ENCODE data around the gene C16orf96. TPM values are rescaled to one million over a fixed set of nuclear protein-coding genes. Genes with fewer than 3 reads are reported as not detected.

C16orf96 gene
- total and polyA plus RNA-seq, 2 of the 13 experiments (the other 11 are each of a cell fraction or from before 2014, with no cell fraction given), result 0.03 TPM; not detected in 1

DNA sequence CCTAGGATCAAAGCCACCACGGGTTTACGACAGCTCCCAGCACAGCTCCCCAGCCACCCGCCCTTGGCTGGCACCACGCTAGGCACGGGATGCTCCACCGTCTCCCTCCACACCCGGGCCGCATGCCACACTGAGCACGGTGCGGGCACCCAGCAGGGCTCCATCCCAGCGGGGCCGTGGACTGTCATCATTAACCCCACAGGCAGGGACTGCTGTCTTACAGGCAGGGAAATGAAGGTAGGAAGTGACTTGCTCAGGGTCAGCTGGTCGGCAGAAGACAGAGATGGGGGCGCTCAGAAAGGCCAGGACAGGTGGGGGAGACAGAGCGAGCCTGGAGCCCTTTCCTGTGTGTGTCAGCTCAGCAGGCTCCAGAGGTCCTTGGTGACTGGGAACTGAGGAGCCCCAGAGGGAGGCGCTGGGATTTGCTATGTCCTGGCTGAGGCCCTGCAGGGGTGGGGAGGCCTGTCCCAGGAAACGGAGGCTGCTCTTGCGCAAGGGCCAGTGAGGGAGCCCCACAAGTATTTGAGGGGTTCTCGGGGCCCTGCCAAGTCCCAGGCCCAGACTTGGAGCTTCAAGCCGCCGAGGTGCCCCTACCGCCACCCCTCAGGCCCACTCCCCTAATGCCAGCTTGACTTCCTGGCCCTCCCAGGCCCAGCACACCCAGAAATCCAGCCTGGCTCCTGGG is 55.3 kb downstream of the C16orf96 start:
- CTCF ChIA-PET (ENCODE audit: low intra/inter-chr PET ratio, low total read pairs), result no interaction called here
- Histone ChIP-seq H3K27ac (ENCODE audit: extremely low read length, insufficient read depth, low read length) (no peak overlapping the region), H2AFZ (ENCODE audit: low read length) (no peak overlapping the region), H3K79me2 (ENCODE audit: insufficient read depth, low read length) (peaks cover 38% of the 10 kb centered on the region), H4K20me1 (ENCODE audit: insufficient read depth, low read length) (peaks cover 31% of the 10 kb centered on the region; the same call in 1 of the 2 replicates), H3K4me2 (ENCODE audit: low read depth, low read length) (no peak overlapping the region), H3K27me3 (ENCODE audit: control insufficient read depth in 1 of 2, insufficient read depth in 2 of 2, low read length in 2 of 2) (no peaks in the 10 kb centered on the region; a peak in 1 of 5 replicates), H3K9me3 (ENCODE audit: low read length) (no peaks in the 10 kb centered on the region), H3K36me3 (replicated peaks in 1 of 2; ENCODE audit: control insufficient read depth in 1 of 2, insufficient read depth in 2 of 2, low read length in 2 of 2) (peaks cover 8 to 31% of the 10 kb centered on the region in 2 experiments; a peak in 3 of 5 replicates), H3K4me1 (ENCODE audit: insufficient read depth, low read length) (peaks cover 40% of the 10 kb centered on the region), H3K9ac (ENCODE audit: insufficient read depth, low read depth, low read length) (no peak overlapping the region), H3K4me3 (replicated peaks in 1 of 3; ENCODE audit: insufficient read depth in 1 of 3, low read depth in 2 of 3, low read length in 3 of 3) (no peak overlapping the region)
- 96% methylated on average over 7 of the region's 22 CpGs for WGBS (ENCODE audit: low lambda C conversion rate)
- ATAC-seq (no peak), FAIRE-seq (no peak), DNase-seq (ENCODE audit: low spot score) (no peak)
- intact Hi-C loops (cut with micrococcal nuclease; ENCODE audit: unreplicated experiment) (loop anchor here (10.0 kb wide), 1 partner anchor 343 kb away; the partner anchor contains the start of gene SEC14L5), in situ Hi-C loops (cut with HindIII; ENCODE audit: extremely low pct_ligation_motif_present, low pct_unique_long_range_greater_than_20kb) (no loop called here)
- BruUV-seq (replicated peaks), result no TSS peak
- POLR2A ChIA-PET, result no interaction called here
- TF ChIP-seq AKAP8 (CRISPR knock-in tag; IDR thresholded peaks at IDR 0.05) (0 out of 2 replicates have a peak, but pooled peaks have one; percentile 52), U2AF1 (optimal IDR thresholded peaks at IDR 0.05; ENCODE audit: low read depth, low read length) (no peak), KLF16 (CRISPR knock-in tag; IDR thresholded peaks at IDR 0.05) (no peak), ZFP41 (CRISPR knock-in tag; IDR thresholded peaks at IDR 0.05; ENCODE audit: borderline replicate concordance) (no peak), BORCS8-MEF2B (CRISPR knock-in tag; IDR thresholded peaks at IDR 0.05) (no peak), ZC3H13 (CRISPR knock-in tag; IDR thresholded peaks at IDR 0.05) (peak; percentile 44; the same call in 1 of the 2 replicates), ZNF839 (CRISPR knock-in tag; IDR thresholded peaks at IDR 0.05; ENCODE audit: borderline replicate concordance) (no peak), AGO2 (optimal IDR thresholded peaks at IDR 0.05; ENCODE audit: low read depth, low read length) (peak; percentile 66), RBFOX2 (IDR thresholded peaks at IDR 0.05; ENCODE audit: low read depth, low read length) (peak; percentile 53)
- TF ChIP-seq, protein P1, sequence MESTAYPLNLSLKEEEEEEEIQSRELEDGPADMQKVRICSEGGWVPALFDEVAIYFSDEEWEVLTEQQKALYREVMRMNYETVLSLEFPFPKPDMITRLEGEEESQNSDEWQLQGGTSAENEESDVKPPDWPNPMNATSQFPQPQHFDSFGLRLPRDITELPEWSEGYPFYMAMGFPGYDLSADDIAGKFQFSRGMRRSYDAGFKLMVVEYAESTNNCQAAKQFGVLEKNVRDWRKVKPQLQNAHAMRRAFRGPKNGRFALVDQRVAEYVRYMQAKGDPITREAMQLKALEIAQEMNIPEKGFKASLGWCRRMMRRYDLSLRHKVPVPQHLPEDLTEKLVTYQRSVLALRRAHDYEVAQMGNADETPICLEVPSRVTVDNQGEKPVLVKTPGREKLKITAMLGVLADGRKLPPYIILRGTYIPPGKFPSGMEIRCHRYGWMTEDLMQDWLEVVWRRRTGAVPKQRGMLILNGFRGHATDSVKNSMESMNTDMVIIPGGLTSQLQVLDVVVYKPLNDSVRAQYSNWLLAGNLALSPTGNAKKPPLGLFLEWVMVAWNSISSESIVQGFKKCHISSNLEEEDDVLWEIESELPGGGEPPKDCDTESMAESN (CRISPR knock-in tag; conservative IDR thresholded peaks at IDR 0.05), result no peak
- TF ChIP-seq, protein P2, sequence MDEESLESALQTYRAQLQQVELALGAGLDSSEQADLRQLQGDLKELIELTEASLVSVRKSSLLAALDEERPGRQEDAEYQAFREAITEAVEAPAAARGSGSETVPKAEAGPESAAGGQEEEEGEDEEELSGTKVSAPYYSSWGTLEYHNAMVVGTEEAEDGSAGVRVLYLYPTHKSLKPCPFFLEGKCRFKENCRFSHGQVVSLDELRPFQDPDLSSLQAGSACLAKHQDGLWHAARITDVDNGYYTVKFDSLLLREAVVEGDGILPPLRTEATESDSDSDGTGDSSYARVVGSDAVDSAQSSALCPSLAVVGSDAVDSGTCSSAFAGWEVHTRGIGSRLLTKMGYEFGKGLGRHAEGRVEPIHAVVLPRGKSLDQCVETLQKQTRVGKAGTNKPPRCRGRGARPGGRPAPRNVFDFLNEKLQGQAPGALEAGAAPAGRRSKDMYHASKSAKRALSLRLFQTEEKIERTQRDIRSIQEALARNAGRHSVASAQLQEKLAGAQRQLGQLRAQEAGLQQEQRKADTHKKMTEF (CRISPR knock-in tag; IDR thresholded peaks at IDR 0.05), result no peak
- TF ChIP-seq, protein P3, sequence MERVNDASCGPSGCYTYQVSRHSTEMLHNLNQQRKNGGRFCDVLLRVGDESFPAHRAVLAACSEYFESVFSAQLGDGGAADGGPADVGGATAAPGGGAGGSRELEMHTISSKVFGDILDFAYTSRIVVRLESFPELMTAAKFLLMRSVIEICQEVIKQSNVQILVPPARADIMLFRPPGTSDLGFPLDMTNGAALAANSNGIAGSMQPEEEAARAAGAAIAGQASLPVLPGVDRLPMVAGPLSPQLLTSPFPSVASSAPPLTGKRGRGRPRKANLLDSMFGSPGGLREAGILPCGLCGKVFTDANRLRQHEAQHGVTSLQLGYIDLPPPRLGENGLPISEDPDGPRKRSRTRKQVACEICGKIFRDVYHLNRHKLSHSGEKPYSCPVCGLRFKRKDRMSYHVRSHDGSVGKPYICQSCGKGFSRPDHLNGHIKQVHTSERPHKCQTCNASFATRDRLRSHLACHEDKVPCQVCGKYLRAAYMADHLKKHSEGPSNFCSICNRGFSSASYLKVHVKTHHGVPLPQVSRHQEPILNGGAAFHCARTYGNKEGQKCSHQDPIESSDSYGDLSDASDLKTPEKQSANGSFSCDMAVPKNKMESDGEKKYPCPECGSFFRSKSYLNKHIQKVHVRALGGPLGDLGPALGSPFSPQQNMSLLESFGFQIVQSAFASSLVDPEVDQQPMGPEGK (CRISPR knock-in tag; IDR thresholded peaks at IDR 0.05), result 0 out of 2 replicates have a peak, but pooled peaks have one; percentile 26
- TF ChIP-seq, protein P4, sequence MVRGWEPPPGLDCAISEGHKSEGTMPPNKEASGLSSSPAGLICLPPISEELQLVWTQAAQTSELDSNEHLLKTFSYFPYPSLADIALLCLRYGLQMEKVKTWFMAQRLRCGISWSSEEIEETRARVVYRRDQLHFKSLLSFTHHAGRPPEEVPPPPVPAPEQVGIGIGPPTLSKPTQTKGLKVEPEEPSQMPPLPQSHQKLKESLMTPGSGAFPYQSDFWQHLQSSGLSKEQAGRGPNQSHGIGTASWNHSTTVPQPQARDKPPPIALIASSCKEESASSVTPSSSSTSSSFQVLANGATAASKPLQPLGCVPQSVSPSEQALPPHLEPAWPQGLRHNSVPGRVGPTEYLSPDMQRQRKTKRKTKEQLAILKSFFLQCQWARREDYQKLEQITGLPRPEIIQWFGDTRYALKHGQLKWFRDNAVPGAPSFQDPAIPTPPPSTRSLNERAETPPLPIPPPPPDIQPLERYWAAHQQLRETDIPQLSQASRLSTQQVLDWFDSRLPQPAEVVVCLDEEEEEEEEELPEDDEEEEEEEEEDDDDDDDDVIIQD (CRISPR knock-in tag; IDR thresholded peaks at IDR 0.05; ENCODE audit: low read depth), result no peak
- TF ChIP-seq, protein P5, sequence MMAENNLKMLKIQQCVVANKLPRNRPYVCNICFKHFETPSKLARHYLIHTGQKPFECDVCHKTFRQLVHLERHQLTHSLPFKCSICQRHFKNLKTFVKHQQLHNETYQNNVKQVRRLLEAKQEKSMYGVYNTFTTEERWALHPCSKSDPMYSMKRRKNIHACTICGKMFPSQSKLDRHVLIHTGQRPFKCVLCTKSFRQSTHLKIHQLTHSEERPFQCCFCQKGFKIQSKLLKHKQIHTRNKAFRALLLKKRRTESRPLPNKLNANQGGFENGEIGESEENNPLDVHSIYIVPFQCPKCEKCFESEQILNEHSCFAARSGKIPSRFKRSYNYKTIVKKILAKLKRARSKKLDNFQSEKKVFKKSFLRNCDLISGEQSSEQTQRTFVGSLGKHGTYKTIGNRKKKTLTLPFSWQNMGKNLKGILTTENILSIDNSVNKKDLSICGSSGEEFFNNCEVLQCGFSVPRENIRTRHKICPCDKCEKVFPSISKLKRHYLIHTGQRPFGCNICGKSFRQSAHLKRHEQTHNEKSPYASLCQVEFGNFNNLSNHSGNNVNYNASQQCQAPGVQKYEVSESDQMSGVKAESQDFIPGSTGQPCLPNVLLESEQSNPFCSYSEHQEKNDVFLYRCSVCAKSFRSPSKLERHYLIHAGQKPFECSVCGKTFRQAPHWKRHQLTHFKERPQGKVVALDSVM (CRISPR knock-in tag; IDR thresholded peaks at IDR 0.05), result peak; percentile 87

All from HepG2 (cell line).